Brain microvascular endothelial cell (primary cell): Measurements from ENCODE around the gene SLC44A5.

Experiments
- DNase-seq: peaks from one replicate; pipeline ENCODE4 v3.0.0-alpha.2; 2020
- H3K27ac ChIP-seq: fragments of 250-450 bp; sonication (Bioruptor Pico); 2 replicates; pipeline ENCODE4 v1.5.1; 2020; ENCODE audit warnings: mild to moderate bottlenecking, moderate library complexity
- H3K27me3 ChIP-seq: fragments of 250-450 bp; sonication (Bioruptor Pico); replicated peaks from 2 replicates; pipeline ENCODE4 v1.5.1; 2020; ENCODE audit warnings: mild to moderate bottlenecking
- H3K36me3 ChIP-seq: fragments of 250-450 bp; sonication (Bioruptor Pico); replicated peaks from 2 replicates; pipeline ENCODE4 v1.5.1; 2020; ENCODE audit warnings: mild to moderate bottlenecking
- H3K4me3 ChIP-seq: 2 replicates; pipeline ENCODE4 v1.5.1; 2011; ENCODE audit warnings: low read depth, mild to moderate bottlenecking, control low read depth, low read length, moderate library complexity
- in situ Hi-C: cut with HindIII; loops from 2 replicates; pipeline ENCODE4 v1.10.0; 2017; ENCODE audit warnings: low sequenced_read_pairs, low pct_ligation_motif_present
- TF ChIP-seq, protein P1 (sequence below): IDR thresholded peaks from 2 replicates; pipeline ENCODE4 v1.5.1; 2011; ENCODE audit warnings: low read depth, mild to moderate bottlenecking, moderate library complexity, low read length, control low read depth, inconsistent platforms; ENCODE audit errors: missing control alignments

Gene SLC44A5

DNA sequence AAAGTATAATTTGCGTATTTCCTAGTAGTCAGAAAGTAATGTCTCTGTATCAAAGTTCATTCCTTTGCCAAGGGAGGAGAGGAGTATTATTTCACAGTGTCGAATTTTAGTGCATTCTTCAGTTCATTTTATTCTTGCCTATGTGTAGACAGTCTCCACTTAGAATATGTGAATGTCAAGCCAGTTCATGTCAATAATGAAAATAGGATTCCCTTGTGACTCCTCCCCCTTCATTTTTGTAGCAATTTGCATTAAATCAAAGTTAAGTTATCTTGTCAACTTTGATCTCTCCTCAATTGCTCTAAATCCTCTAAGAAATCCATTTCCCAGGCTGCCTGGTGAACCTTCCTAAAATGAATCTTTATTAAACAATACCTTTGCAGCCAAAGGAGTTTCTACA is 179.1 kb downstream of the SLC44A5 start:
- TF ChIP-seq, protein P1, sequence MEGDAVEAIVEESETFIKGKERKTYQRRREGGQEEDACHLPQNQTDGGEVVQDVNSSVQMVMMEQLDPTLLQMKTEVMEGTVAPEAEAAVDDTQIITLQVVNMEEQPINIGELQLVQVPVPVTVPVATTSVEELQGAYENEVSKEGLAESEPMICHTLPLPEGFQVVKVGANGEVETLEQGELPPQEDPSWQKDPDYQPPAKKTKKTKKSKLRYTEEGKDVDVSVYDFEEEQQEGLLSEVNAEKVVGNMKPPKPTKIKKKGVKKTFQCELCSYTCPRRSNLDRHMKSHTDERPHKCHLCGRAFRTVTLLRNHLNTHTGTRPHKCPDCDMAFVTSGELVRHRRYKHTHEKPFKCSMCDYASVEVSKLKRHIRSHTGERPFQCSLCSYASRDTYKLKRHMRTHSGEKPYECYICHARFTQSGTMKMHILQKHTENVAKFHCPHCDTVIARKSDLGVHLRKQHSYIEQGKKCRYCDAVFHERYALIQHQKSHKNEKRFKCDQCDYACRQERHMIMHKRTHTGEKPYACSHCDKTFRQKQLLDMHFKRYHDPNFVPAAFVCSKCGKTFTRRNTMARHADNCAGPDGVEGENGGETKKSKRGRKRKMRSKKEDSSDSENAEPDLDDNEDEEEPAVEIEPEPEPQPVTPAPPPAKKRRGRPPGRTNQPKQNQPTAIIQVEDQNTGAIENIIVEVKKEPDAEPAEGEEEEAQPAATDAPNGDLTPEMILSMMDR: no peak
- in situ Hi-C loops: no loop called here
- no peak overlapping the region for H3K27ac ChIP-seq

DNA sequence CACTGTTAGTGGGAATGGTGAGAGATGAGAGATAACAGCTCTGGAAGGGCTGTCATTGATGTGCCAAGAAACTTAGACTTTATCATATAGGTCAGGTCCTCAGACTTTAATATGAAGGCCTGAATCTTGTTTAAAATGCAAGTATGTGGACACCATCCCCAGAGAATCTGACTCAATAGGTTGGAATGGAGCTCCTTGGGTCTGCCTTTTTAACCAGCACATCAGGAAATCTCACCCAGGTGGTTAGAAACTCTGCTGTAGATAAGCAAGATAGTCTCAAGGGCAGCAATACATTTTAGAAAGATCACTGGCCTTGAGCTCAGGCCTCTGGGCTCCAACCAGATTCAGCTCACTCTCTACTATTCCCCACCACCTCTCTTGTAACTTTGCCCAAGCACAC is 180.4 kb downstream of the SLC44A5 start:
- H3K27ac ChIP-seq: no peak overlapping the region
- TF ChIP-seq, protein P1: no peak
- H3K27me3 ChIP-seq: no peaks in the 10 kb centered on the region
- no peak for DNase-seq
- in situ Hi-C loops: no loop called here
- no peaks in the 10 kb centered on the region for H3K36me3 ChIP-seq
- no peak overlapping the region for H3K4me3 ChIP-seq

More for the DNA sequence above, 179.1 kb downstream of the SLC44A5 start:
- Histone ChIP-seq H3K27me3 (no peaks in the 10 kb centered on the region), H3K36me3 (no peaks in the 10 kb centered on the region), H3K4me3 (no peak overlapping the region)
- DNase-seq: no peak

DNA sequence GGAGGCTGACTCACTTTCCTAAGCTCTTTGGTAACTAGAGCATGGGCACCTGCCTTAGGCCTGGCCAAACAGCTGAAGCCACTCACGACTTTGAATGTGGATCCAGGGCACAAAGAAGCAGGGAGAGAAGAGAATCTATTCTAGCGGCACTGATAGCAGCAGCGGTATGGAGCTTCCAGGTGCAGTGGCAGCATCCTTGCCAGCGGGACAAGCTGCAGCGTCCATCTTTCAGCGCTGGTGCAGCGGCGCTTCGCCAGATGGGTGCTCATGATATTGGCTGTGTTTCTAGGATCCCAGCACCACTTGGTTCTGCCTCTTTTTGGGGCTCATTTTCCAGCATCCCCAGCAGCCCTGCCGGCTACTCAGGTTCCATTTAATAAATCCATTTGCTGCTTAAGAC is 184.2 kb downstream of the SLC44A5 start:
- Histone ChIP-seq H3K27ac (no peak overlapping the region), H3K27me3 (no peaks in the 10 kb centered on the region), H3K4me3 (no peak overlapping the region), H3K36me3 (no peaks in the 10 kb centered on the region)
- TF ChIP-seq, protein P1: no peak
- no peak for DNase-seq
- in situ Hi-C loops: no loop called here

DNA sequence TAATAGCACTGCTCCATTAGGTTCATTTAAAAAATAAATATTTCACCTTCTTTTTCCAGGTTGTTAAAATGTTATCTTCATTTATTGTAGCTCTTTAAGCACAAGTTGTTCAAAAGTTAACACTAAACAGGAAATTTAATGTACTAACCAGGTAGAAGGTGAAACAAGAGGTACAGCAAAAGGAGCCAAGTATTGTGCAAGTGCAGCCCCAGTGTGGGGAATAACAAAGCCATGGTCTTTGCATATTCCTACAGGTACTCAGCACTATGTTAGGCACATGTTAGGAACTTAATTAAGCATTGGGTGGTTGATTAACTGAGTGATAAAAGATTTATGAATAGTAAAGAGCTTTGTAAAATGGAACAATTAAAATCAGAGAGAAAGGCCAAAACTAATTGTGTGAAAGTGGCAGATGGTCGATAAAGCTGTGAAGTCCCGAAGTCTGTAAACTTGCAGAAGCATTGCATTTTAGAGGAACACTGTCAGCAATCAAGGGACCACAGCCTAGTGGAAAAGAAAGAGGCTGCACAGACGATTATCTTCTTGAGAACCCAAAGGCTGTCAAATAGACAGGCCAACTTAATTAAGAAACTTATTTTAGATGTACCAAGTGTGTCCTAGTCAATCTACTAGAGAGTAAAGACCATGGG is 185.8 kb downstream of the SLC44A5 start:
- TF ChIP-seq, protein P1: no peak
- in situ Hi-C loops: no loop called here

DNA sequence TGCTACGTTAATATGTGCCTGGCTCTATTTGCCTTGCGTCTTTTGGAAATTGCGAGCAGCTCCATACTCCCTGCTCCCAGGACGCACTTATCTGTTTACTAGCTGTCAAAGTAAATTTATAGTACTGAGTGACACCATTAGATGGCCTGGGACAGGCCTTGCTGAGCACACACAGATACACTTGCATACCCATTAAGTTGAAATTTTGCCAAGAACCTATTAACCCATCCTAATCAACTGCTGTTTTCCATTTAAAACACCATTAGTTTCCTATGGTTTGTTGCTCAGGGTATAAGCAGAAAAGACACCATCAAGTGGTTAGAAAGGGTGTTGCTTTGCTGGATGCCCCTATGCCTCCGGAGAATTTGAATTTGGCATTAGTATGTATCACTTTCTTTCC is 187.3 kb downstream of the SLC44A5 start:
- Histone ChIP-seq H3K27ac (no peak overlapping the region), H3K36me3 (no peaks in the 10 kb centered on the region), H3K27me3 (no peaks in the 10 kb centered on the region), H3K4me3 (no peak overlapping the region)
- TF ChIP-seq, protein P1: no peak
- in situ Hi-C loops: no loop called here
- no peak for DNase-seq

More for the DNA sequence above, 185.8 kb downstream of the SLC44A5 start:
- H3K27ac ChIP-seq: no peak overlapping the region
- DNase-seq: no peak
- H3K27me3 ChIP-seq: no peaks in the 10 kb centered on the region
- H3K4me3 ChIP-seq: no peak overlapping the region
- no peaks in the 10 kb centered on the region for H3K36me3 ChIP-seq

DNA sequence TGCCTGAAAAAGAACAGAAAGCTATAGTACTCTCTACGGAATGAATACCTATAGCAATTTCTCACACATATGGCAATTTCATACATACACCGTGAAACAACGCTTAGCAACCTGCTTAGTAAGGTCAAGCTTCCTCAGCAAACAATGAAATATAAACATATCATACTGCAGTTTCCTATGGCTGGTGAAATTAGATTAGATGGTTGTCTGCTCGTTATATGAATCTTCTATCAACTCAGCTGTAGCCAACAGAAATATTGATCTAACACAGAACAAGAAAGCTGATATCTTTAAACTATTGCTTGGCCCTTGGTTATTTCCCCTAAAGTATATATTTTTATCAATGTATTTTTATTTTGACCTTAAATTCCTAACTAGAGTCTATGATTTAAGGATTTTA is 187.8 kb downstream of the SLC44A5 start:
- Histone ChIP-seq H3K27ac (no peak overlapping the region), H3K4me3 (no peak overlapping the region), H3K36me3 (no peaks in the 10 kb centered on the region), H3K27me3 (no peaks in the 10 kb centered on the region)
- in situ Hi-C loops: no loop called here
- TF ChIP-seq, protein P1: no peak
- no peak for DNase-seq
